Stimulated activated CD4-positive, alpha-beta T cell treated with anti-CD3 and anti-CD28 coated beads, Interleukin-1b, Interleukin-23, amount 100 ng/mL, for 48 hours (primary cell): Measurements from ENCODE around the gene USP12.

Source experiments
- DNase-seq: peaks from one replicate; pipeline ENCODE4 v3.0.0-alpha.2; 2020

Gene USP12

GRCh38 chr13:27182844-27183497 is 11.4 kb upstream of the USP12 start:
- no peak for DNase-seq

GRCh38 chr13:27182054-27182453 is 10.4 kb upstream of the USP12 start:
- no peak for DNase-seq

DNA sequence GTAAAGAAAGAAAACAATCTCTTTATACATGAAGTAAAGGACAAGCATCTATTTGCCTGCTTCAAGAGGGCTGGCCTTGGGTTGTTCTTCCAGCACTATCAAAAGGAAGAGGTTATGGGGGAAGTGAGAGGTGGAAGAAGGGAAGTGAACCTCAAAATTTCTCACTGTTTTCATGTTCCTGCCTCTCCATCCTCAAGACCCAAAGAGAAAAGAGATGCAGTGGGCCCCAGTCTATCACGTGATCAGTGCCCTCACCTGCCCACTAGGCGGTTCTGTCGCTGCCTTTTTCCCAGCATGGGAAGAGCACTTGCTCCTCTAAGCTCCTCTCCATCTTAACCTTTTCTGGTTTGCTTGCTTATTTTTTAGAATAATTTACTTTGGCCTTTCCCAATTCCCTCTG is 6.2 kb upstream of the USP12 start:
- no peak for DNase-seq

DNA sequence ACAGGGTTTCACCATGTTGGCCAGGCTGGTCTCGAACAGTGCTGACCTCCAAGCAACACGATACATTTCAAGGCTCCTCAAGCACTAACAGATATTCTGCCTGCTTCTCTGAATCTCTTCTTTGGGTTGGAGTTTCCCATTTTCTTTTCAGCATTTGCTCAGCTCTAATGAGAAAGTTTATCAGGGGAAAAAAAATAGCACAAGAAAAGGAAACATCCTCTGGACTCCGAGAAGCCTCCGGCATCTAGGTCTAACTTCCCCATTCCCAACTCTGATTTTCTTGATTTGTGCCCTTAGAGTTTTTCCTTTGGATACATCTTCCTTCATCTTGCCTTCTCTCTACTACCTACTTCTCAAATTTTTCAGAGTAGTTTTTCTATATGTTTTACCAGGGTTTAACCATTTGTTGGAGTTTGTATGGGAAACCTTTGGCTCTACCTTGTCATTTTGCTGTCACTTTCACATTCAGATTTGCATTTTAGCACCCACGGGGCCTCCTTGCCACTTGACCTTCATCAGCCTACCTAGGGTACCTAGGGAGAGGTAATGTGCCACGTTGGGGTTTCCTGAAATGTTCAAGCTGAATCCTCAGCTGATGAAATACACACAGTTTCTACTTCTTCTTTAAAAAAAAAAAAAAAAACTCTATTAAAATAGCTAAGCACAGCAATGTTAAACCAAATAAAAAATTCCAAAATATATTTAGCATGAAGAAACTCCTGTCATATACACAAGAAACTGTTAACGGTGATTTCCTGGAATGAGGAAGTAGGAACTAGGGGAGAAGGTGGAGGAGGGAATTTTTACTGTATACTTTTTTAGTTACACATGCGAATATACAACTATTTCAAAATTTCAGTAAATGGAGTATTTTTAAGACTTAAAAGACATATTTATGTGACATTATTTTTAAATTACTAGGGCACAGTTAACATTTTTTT is 5.1 kb upstream of the USP12 start:
- DNase-seq = no peak

DNA sequence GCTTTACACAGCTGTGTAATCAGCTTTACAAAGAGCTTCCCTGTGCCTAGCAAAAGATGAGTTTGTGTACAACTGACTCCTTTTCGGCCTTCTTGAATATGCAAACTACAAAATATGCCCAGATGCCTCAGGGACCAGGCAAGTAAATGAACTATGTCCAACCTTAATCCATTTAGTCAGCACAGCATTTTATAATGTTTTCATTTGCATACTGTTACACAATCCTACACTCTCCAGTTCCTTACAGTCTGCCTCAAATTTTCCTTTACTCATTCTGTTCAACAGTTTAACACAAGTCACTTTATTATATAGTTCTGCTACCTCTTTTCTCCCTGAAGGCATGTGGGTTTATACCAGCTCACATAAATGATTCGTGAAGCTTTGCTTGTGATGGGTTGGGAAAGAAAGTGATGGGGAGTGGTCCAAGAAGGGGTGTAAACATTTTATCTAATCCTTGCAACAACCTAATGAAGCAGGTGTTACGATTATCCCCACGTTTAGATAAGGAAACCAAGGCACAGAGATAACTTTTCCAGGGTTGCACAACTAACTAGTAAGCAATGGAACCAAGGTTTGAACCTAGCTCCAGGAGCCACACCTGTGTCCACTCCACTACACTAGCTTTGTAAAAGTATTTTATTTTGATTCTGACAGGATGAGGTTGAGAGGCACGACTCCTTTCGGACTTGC is 3.3 kb upstream of the USP12 start:
- DNase-seq = no peak

GRCh38 chr13:27172495-27172842 is 858 bp upstream of the USP12 start:
- no peak for DNase-seq

DNA sequence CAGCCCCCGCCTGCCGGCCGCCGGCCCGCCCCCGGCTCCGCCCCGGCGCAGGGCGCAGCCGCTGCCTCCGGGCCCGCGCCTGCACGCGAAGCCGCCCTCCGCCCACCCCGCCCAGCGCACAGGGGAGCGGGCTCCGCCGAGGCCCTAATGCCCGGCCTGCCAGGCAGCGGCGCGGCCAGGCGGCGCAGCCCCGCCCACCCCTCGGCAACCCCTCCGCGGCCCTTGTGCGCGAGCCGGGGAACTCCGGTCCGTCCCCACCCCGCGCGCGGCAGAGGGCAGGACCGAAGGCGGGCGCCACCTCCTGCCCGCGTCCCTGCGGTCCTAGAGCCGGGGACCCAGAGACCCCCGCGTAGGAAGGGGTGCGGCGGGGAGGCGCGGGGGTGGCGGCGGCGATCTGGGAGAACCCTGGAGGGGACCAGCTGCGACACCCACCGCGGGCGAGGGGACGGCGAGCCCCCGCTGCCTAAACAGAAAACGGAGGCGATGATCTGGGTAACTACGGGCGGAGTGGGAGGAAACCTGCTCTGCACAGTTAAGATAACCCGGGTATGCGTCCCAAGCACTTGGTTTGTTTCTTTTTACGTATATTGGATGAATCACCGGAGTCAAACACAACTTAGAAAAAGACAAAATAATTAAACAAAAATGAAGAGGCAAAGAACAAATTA is 350 bp upstream of the USP12 start:
- peak; percentile 87 for DNase-seq

DNA sequence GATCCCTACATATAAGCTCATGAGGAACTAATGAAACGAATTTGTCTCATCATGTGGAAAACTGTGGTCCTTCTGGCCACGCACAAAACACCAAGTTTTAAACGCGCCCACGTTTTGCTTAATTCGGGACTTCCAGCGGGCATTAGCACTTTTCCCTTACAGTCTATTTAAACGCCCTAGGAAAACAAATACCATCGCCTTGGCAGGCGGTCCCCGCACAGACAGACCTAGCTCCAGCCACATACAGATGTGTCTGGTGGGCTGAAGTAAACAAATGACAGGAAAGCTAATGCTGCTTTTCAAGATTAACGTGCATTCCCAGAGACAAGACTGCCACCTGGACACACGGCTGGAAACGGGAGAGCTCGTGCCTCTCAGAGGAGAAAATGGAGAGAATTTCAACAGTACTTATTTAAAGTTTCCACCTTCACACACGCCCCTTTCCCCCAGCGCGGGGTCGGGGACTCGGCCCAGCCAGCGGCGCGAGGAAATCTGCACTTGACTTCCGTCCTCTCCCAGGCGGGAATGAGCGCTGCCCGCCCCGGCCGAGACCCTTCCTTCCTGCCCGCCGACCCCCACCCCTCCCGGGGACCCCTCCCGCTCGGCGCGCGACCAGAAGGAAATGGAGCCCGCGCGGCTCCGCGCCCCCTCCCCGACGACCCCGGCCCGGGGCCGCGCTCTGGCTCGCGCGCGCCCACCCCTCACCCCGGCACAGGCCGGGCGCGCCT is 931 bp downstream of the USP12 start:
- DNase-seq = peak; percentile 29

DNA sequence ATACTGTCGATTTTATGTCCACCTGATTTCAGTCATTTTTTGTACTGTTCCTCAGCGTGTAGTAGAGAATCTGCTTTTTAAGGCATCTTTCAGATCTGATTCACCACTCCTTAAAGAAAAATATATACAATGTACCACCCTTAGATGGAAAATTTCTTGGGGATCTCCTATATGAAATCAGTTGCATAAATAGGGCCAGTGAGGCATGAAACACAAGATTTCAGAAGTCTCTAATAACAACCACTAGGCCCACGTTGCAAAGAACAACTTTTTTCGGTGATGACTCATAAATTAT is 1.4 kb downstream of the USP12 start:
- no peak for DNase-seq

DNA sequence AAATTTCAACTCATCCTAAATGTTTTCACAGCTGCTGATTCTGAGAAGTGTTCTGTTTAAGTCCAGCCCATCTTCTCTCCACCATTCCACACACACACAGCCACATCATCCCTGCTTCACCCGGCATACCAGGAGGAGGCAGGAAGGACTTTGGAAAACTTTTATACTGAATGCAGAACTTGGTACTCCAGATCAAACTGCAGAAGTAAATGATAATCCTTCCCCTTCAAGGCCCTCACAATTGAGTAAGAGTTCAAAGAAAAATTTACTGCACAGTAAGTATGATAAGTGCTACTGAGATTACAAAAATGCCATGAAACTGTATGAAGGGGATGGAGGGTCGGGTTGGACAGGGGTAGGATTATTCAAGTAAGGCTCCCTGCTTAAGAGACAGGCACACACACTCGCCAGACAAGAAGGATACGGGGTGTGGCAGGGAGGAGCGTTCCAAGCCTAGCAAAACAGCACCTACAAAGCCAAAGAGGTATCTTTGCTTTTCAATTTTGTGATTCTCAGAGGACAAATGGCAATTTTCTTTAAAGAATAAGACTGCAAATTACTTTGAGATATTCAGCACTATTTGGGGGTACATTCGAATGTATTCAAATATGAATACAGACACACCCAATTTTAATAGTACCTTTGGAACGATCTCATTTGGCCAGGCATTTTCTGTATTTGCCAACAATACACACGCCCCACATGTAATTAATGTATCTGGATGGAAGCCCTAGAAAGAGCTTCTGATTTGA is 2.5 kb downstream of the USP12 start:
- no peak for DNase-seq

GRCh38 chr13:27168086-27168485 is 3.5 kb downstream of the USP12 start:
- DNase-seq = no peak

GRCh38 chr13:27166313-27166712 is 5.3 kb downstream of the USP12 start:
- no peak for DNase-seq

DNA sequence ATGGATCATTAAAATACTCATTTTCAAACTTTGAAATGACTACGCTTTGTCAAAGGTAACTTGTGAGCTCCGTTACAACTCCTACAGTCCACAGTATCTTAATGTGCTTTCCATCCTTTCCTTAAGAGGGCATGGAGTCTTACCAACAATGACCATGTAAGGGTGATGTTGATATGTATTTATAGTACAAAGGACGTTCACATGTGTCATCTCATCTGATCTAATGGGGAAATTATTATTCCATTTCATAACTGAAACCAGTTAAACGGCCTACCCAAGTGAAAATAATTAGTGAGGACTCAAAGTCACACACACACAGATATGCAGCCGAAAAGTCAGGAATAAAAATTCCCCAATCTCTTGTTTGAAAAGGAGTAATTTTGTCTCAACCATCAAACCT is 9.6 kb downstream of the USP12 start:
- DNase-seq = no peak

DNA sequence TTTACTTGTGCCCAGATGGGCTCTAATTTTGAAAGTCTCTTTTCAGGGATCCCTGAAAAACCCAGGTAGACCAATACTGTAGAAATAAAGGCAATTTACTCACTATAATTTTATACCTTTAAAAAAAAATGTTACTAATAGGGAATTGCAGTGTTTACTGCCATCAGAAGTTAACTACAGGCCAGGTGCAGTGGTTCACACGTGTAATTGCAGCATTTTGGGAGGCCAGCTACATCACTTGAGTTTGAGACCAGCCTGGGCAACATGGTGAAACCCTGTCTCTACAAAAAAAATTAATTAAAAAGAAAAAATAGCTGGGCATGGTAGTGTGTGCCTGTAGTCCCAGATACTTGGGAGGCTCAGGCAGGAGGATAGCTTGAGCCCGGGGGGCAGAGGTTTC is 10.2 kb downstream of the USP12 start:
- DNase-seq = no peak

DNA sequence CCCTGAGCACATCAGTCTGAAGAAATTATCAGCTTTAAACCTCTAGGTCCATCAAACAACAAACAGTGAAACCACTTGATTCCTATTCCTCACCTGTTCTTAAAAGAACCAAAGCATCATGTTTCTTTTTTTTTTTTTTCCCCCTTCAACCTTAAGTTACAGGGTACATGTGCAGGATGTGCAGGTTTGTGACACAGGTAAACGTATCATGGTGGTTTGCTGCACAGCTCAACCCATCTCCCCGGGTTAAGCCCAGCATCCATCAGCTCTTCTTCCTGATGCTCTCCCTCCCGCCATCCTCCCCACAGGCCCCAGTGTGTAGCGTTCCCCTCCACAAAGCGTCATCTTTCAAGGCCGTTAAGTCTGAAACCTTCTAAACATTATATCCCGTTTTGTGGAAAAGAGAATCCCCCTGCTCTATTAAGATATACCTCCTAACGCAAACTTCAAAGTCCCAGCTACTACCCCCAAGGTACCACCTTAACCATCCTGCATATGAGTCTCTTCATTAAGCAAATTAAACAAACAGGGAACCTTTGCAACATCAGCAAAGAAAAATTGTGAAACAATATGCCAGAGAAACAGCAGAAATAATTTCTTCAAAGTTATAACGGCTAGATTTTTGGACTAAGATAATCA is 10.8 kb downstream of the USP12 start:
- DNase-seq = no peak

- no peak for DNase-seq
These were observed 11.6 kb downstream of the USP12 start for GRCh38 chr13:27159806-27160563.

DNA sequence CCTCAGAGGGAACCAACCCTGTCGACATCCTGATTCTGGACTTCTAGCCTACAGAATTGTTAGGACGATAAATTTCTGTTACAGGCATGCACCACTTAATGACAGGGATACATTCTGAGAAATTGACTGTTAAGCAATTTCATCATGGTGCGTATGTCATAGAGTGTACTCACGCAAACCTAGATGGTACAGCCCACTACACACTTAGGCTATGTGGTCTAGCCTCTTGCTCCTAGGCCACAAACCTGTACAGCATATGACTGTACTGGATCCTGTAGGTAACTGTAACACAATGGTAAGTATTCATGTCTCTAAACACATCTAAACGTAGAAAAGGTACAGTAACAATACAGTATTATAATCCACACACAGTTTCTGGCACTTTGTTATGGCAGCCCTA is 13.3 kb downstream of the USP12 start:
- DNase-seq = no peak

DNA sequence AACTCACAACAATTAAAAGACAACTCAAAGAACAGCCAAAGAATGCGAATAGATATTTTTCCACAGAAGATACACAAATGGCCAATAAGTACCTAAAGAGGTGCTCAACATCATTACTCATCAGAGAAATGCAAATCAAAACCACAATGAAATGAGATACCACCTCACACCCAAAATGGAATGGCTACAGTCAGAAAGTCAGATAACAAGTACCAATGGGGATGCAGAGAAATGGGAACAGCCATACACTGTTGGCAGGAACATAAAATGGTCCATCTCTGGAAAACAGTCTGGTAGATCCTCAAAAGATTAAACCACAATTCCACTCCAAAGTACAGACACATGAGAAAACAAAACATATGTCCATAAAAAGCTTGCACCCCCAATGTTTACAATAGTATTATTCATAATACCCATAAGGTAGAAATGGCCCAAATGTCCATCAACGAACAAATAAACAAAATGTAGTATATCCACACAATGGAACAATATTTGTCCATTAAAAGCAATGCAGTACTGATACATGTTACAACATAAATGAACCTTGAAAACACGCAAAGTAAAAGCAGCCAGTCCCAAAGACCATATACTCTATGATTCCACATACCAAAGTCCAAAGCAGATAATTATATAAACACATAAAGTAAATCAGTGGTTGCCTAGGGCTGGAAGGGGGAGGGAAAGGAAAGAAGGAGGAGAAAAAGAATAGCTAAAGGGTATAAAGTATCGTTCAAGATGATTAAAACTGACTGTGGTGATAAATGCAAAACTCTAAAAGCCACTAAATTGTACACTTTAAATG is 19.6 kb downstream of the USP12 start:
- no peak for DNase-seq

DNA sequence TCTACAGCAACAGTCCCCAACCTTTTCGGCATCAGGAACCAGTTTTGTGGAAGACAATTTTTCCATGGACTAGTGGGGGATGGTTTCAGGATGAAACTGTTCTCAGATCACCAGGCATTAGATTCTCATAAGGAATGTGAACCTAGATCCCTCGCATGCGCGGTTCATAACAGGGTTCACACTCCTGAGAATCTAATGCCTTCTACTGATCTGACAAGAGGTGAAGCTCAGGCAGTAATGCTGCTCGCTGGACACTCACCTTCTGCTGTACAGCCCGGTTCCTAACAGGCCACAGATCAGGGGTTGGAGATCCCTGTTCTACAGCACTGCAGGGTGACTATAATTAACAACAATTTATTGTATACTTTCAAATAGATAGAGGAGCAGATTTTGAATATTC is 21.9 kb downstream of the USP12 start:
- no peak for DNase-seq

DNA sequence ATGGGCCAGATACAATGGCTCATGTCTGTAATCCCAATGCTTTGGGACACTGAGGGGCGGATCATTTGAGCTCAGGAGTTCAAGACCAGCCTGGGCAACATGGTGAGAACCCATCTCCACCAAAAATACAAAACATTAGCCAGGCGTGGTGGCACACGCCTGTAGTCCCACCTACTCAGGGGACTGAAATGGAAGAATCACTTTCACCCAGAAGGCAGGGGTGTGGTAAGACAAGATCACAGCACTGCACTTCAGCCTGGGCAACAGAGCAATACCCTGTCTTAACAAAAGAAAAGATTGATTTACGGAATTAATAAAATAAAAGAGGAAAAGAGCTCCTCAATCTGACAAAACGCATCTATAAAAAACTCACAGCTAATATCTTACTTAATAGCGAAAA is 22.7 kb downstream of the USP12 start:
- no peak for DNase-seq
